Small intestine (tissue), 7 donors: ENCODE data around the gene P2RX7. TPM values are rescaled to one million over a fixed set of nuclear protein-coding genes. Genes with fewer than 3 reads are reported as not detected.
"Not testable (repeated sequence)": the region's sequence is repeated elsewhere in the genome, so short reads cannot be mapped to it uniquely, and the experiment has no call there.

ENCODE experiments used
- DNase-seq, 2 donors: peaks; one replicate each; pipeline versions ENCODE4 v3.0.0 to v3.0.0-alpha.2; 2013
- FAIRE-seq: peaks from 2 replicates; lab custom pipeline; 2012; peaks lifted over from hg19 to GRCh38; lab: Jason Lieb, UNC
- H3K27ac ChIP-seq, 3 donors: one replicate each; pipeline ENCODE4 v1.5.1; 2013; ENCODE audit warnings: low read length in 2 of 3, mild to moderate bottlenecking in 2 of 3, control low read depth in 1 of 3, inconsistent platforms in 1 of 3, low read depth in 1 of 3, moderate library complexity in 1 of 3
- H3K27me3 ChIP-seq, 3 donors: one replicate each; pipeline ENCODE4 v1.6.1; 2013; ENCODE audit warnings: low read length in 3 of 3, inconsistent platforms in 1 of 3; ENCODE audit not compliant: control insufficient read depth in 3 of 3, insufficient read depth in 3 of 3
- H3K36me3 ChIP-seq, 3 donors: one replicate each; pipeline ENCODE4 v1.6.1; 2013; ENCODE audit warnings: low read length in 3 of 3, inconsistent platforms in 1 of 3, low read depth in 1 of 3, mild to moderate bottlenecking in 1 of 3, moderate library complexity in 1 of 3; ENCODE audit not compliant: control insufficient read depth in 3 of 3, insufficient read depth in 2 of 3
- H3K4me1 ChIP-seq, 3 donors: one replicate each; pipeline ENCODE4 v1.6.1; 2013; ENCODE audit warnings: low read length in 2 of 3, inconsistent platforms in 1 of 3, low read depth in 1 of 3, mild to moderate bottlenecking in 1 of 3, moderate library complexity in 1 of 3; ENCODE audit not compliant: control insufficient read depth in 3 of 3, insufficient read depth in 2 of 3
- H3K4me3 ChIP-seq, 3 donors: one replicate each; pipeline ENCODE4 v1.5.1; 2013; ENCODE audit warnings: low read length in 3 of 3, control low read depth in 1 of 3, inconsistent platforms in 1 of 3, low read depth in 1 of 3, mild to moderate bottlenecking in 1 of 3, moderate library complexity in 1 of 3
- H3K9me3 ChIP-seq, 2 donors: one replicate each; pipeline ENCODE4 v1.6.1; 2013; ENCODE audit warnings: low read depth in 1 of 2, low read length in 1 of 2; ENCODE audit not compliant: control insufficient read depth in 2 of 2, insufficient read depth in 1 of 2
- whole genome bisulfite sequencing, 3 donors: extraction: QIAGEN DNeasy Blood & Tissue Kit; methylation state at CpG; one replicate each; pipeline ENCODE4 v1.1.7; 2013; 5-methylcytosine and 5-hydroxymethylcytosine counted together
- polyA plus RNA-seq, 4 donors: library from polyadenylated mRNA; stranded (reverse) in 3 of 4; unstranded in 1 of 4; fragments of 200-250 nt in 3 of 4; fragments of 120-200 nt in 1 of 4; gene quantifications; one replicate each; pipeline versions ENCODE4 v1.2.1 to v1.2.3, GENCODE V29; 2013
- donor health status: healthy with polysubstance abuse.
- donor health status: control.
- donor health status: control.
- donor health status: Bipolar disorder and iron deficiency.
- donor health status: healthy.

P2RX7 gene
- polyA plus RNA-seq, 4 donors, result 0.27 to 0.66 (median 0.62) TPM; not detected in 1

DNA sequence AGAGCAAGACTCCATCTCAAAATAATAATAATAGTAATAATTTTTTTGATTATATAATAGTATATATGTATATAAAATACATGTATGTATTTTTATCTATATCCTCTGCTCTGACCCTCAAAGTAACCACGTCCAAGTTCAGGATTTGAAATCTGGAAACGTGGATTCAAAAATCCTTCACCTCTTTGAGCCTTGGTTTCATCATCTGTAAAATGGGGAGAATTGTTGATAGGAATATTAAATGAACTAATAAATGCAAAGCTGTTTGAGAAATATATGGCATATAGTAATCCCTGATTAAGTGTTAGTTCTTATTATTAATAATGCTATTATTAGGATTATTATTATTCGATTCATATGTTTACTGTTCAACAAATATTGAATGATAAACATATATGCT, 2.6 kb downstream of the P2RX7 start:
- no peak overlapping the region for H3K27ac ChIP-seq
- no peaks in the 10 kb centered on the region for H3K36me3 ChIP-seq
- no peak for DNase-seq
- WGBS, 3 donors, result 89 to 93% (median 90%) methylated on average over 3 of the region's 3 CpGs
- H3K4me1 ChIP-seq, result peaks cover 0 to 12% (median 3%) of the 10 kb centered on the region in 3 donors
- no peaks in the 10 kb centered on the region for H3K9me3 ChIP-seq
- H3K4me3 ChIP-seq, result no peak overlapping the region
- no peak for FAIRE-seq
- peaks cover 0 to 4% (median 0%) of the 10 kb centered on the region in 3 donors for H3K27me3 ChIP-seq

- Histone ChIP-seq H3K9me3 (peaks cover 0 to 6% of the 10 kb centered on the region in 2 donors), H3K27me3 (peaks cover 0 to 4% (median 0%) of the 10 kb centered on the region in 3 donors), H3K36me3 (no peaks in the 10 kb centered on the region), H3K4me1 (peaks cover 0 to 8% (median 3%) of the 10 kb centered on the region in 3 donors), H3K4me3 (no peak overlapping the region), H3K27ac (no peak overlapping the region)
- DNase-seq, result no peak
- FAIRE-seq, result no peak
- 87 to 91% (median 91%) methylated on average over 4 of the region's 4 CpGs for WGBS, 3 donors
Measured at GRCh38 chr12:121137512-121137911, 4.8 kb downstream of the P2RX7 start.

DNA sequence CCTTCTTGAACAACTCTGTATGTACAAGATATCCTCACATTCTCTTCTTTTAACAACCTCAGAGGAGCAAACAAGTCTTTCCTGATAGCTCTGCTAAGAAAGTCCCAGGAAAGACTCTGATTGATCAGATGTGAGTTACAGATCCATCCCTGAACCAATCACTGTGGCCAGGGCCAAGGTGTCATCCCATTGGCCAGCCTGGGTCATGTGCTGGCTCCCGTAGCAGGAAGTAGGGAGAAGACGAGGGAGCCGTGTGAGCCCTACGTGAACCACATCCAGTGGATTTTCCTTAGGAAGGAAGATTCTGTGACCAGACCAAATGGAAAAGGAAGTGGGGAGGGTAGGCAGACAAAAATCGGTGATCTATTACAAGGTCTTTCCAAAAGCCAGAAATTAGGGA, 5.6 kb downstream of the P2RX7 start:
- DNase-seq, result no peak
- 84 to 93% (median 87%) methylated on average over 5 of the region's 5 CpGs for WGBS, 3 donors
- FAIRE-seq, result no peak
- Histone ChIP-seq H3K4me1 (peaks cover 0 to under 1% (median 0%) of the 10 kb centered on the region in 3 donors), H3K9me3 (peaks cover 0 to 6% of the 10 kb centered on the region in 2 donors), H3K27ac (no peak overlapping the region), H3K4me3 (no peak overlapping the region), H3K36me3 (no peaks in the 10 kb centered on the region), H3K27me3 (no peaks in the 10 kb centered on the region)

DNA sequence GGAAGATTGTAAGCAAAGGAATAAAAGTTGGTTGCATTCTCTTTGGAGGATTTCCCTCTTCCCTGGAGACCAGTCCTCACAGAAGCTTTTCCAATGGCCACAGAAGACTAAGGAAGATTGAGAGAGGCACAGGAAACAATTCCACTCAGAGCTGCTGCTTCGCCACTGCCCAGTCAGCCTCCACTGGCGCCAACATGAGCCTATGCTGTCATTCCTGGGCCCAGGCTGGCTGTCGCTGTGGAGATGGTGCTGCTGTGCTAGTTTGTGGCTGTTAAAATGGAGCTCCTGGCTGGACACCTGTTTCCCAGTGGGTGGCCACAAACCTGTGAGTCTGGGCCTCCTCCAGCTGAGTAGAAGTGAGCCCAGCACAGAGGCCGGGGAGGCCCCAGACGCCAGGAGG, 6.6 kb downstream of the P2RX7 start:
- WGBS, 3 donors, result 97% methylated on average over 5 of the region's 5 CpGs
- DNase-seq, result no peak
- no peak overlapping the region for H3K4me3 ChIP-seq
- no peak for FAIRE-seq
- no peak overlapping the region for H3K27ac ChIP-seq
- H3K9me3 ChIP-seq, result peaks cover 0 to 6% of the 10 kb centered on the region in 2 donors
- H3K4me1 ChIP-seq, result no peaks in the 10 kb centered on the region
- no peaks in the 10 kb centered on the region for H3K36me3 ChIP-seq
- no peaks in the 10 kb centered on the region for H3K27me3 ChIP-seq

DNA sequence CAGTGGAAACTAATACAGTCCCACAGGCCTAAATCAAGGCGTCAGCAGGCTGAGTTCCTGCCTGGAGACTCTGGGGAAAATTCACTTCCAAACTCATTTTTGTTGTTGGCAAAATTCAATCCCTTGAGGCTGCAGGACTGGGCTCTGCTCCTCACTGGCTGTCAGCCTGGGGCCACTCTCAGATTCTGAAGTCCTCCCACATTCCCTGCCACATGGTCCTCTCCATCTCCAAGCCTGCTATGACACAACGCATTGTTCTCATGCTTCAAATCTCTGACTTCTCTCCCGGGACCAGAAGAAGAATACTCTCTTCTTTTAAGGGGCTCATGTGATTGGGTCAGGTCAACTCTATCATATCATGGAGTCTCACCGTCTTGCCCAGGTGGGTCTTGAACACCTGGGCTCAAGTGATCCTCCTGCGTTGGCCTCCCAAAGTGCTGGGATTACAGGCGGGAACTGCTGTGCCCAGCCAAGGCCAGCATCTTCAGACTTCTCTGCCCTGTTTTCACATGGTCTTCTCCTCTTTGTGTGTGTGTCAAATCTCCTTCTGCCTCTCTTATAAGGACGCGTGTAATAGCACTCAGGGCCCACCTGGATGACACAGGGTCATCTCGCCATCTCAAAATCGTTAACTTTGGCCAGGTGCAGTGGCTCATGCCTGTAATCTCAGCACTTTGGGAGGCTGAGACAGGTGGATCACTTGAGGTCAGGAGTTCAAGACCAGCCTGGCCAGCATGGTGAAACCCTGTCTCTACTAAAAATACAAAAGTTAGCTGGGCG, 9.7 kb downstream of the P2RX7 start:
- no peak overlapping the region for H3K4me3 ChIP-seq
- no peaks in the 10 kb centered on the region for H3K4me1 ChIP-seq
- no peaks in the 10 kb centered on the region for H3K27me3 ChIP-seq
- no peak for FAIRE-seq
- H3K36me3 ChIP-seq, result no peaks in the 10 kb centered on the region
- peaks cover 0 to 9% of the 10 kb centered on the region in 2 donors for H3K9me3 ChIP-seq
- no peak overlapping the region for H3K27ac ChIP-seq
- WGBS, 3 donors, result 85 to 95% (median 90%) methylated on average over 11 of the region's 11 CpGs
- no peak for DNase-seq

DNA sequence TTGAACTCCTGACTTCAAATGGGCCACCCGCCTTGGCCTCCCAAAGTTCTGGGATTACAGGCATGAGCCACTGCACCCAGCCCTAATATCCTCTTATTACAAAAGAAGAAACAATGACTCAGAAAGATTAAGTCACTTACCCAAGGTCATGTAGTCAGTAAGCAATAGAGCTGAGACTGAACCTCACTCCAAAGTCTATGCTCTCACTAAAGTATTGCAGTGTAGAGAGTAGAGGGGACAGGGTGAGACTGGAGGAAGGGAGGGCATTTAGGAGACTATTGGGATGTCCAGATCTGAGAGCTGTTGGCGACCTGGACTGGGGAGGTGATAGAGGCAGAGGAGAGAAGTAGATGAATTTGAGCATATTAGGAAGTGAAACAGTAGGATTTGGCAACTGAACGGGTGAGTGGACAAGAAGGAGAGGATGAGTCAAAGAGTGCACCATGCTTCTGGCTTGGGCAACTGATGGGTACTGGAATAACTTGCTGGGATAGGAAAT, 11.8 kb downstream of the P2RX7 start:
- no peak for FAIRE-seq
- no peaks in the 10 kb centered on the region for H3K36me3 ChIP-seq
- 66 to 77% (median 69%) methylated on average over 3 of the region's 3 CpGs for WGBS, 3 donors

DNA sequence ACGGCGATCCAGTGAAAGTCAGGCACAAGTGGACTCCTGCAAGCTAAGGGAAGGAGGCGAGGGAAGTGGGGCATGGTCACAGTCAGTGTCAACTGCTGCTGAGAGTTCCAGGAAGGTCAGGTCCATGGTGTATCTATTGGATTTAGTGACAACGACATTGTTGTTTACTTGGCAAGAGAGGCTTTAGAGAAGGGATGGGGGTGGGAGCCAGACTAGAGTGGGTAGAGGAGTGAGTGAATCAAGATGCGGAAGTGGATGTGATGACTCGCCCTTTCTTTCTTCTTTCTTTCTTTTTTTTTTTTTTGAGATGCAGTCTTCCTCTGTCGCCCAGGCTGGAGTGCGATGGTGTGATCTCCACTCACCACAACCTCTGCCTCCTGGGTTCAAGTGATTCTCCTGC, 12.5 kb downstream of the P2RX7 start:
- Histone ChIP-seq H3K4me3 (no peak overlapping the region), H3K9me3 (peaks cover 0 to 9% of the 10 kb centered on the region in 2 donors), H3K27me3 (peaks cover 0 to 4% (median 0%) of the 10 kb centered on the region in 3 donors), H3K36me3 (no peaks in the 10 kb centered on the region), H3K27ac (no peak overlapping the region), H3K4me1 (no peaks in the 10 kb centered on the region)
- DNase-seq, result no peak
- WGBS, 3 donors, result 71 to 83% (median 73%) methylated on average over 8 of the region's 8 CpGs
- no peak for FAIRE-seq

More for the DNA sequence above, 11.8 kb downstream of the P2RX7 start:
- H3K4me1 ChIP-seq, result no peaks in the 10 kb centered on the region
- H3K9me3 ChIP-seq, result peaks cover 0 to 9% of the 10 kb centered on the region in 2 donors
- no peak overlapping the region for H3K4me3 ChIP-seq
- peak; percentile 15 to 46 for DNase-seq
- H3K27ac ChIP-seq, result no peak overlapping the region
- peaks cover 0 to 4% (median 0%) of the 10 kb centered on the region in 3 donors for H3K27me3 ChIP-seq

DNA sequence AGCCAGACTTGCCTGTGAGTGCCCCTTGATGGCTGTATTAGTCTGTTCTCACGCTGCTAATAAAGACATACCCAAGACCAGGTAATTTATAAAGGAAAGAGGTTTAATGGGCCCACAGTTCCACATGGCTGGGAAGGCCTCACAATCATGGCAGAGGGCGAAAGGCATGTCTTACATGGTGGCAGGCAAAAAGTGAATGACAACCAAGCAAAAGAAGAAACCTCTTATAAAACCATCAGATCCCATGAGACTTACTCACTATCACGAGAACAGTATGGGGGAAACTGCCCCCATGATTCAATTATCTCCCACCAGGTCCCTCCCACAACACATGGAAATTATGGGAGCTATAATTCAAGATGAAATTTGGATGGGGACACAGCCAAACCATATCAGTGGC, 16.6 kb downstream of the P2RX7 start:
- not testable (repeated sequence) for FAIRE-seq, DNase-seq, H3K4me3 ChIP-seq, H3K9me3 ChIP-seq, H3K27ac ChIP-seq, H3K27me3 ChIP-seq, H3K36me3 ChIP-seq, H3K4me1 ChIP-seq
- 81 to 92% (median 91%) methylated on average over 3 of the region's 3 CpGs for WGBS, 3 donors
